ENCODE results near the gene FARP2.
"Not testable (repeated sequence)": the region's sequence is repeated elsewhere in the genome, so short reads cannot be mapped to it uniquely, and the experiment has no call there.

Gene FARP2

DNA sequence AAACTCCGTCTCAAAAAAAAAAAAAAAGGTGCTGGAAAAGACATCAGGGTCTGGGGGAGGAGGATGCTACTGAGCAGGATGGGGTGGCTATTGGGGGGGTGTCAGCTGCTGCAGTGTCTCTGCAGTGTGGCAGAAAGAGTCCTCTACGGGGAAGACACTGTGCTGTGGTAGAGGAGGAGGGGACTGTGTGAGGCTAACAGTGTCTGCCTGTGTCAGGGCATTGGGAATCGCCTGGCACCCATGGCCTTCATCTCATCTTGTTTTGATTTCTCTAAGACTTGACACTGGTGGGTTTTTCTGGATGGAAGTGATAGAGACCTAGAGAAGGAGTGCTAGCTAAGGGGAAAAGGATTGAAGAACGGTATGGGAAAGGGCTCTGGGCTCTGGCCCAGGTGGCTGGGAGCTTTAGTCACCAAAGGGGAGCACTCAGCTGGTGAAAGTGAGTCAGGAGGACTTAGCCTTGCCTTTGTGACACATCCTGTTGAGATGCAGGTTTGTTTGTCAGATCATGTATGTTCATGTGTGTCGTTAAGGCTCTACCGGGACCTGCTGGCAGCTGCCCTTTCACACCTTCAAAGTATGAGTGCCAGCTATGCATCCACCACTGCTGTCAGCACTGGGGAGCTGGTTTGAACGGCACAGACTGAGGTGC is 58.0 kb downstream of the FARP2 start:
- DNase-seq: peak; percentile 1

DNA sequence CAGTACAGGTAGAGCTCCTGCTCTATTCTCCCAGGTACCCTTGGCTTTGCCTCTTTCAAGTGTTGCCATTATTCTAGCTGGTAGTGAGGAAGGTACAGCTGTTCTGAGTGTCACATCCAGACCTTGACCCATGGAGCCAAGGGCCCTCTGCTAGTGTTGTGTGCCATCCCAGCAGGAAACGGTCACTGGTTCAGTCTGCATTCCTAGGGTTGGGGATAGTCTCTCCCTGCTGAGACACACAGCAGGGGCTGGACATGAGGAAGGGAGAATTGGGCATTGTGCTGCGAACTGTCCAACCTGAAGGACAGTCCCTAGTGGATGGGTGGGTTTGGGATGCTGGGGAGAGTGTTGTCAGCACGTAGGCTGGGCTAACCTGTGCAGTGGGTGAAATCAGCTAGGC is 59.1 kb downstream of the FARP2 start:
- no peak for DNase-seq

- no peak for DNase-seq
Measured at GRCh38 chr2:241417626-241418025, 61.5 kb downstream of the FARP2 start.

DNA sequence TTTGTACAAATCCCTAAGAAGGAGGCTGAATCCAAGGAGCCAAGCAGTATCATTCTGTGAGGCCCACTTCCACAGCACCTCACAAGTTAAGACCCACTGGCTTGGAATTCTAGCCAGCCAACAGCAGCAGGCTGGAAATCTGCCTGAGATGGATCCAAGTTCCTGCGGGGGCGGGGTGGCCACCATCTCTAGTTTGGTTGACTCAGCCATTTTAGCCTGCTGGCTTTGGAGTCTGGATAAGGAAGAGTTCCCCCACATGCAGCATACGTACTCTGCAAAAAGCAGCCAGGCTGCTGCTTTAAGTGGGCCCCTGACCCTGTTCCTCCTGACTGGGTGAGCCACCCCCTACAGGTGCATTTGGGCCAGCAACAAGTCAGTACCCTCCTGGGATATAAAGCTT is 65.2 kb downstream of the FARP2 start:
- DNase-seq: no peak

- DNase-seq: not testable (repeated sequence)
Measured at GRCh38 chr2:241421942-241422341, 65.9 kb downstream of the FARP2 start.

GRCh38 chr2:241422350-241422749 is 66.3 kb downstream of the FARP2 start:
- no peak for DNase-seq

DNA sequence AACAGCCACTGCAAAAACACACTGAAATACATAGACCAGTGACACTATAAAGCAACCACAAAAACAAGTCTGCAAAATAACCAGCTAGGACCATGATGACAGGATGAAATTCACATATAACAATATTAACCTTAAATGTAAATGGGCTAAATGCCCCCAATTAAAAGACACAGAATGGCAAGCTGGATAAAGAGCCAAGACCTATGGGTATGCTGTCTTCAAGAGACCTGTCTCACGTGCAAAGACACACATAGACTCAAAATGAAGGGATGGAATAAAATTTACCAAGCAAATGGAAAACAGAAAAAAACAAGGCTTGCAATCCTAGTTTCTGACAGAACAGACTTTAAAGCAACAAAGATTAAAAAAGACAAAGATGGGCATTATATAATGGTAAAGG is 67.4 kb downstream of the FARP2 start:
- DNase-seq: not testable (repeated sequence)

DNA sequence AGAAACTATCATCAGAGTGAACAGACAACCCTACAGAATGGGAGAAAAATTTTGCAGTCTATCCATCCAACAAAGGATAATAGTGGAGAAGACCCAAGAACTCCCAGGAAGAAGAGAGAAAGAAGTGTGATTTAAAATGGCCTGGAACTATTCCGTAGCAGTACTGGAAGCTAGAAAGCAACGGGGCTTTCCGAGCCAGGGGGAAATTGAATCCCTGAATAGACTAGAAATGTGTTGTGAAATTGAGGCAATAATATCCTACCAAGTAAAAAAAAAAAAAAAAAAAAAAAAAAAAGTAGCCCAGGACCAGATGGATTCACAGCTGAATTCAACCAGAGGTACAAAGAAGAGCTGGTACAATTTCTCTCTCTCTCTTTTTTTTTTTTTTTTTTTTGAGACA is 69.3 kb downstream of the FARP2 start:
- DNase-seq: no peak

DNA sequence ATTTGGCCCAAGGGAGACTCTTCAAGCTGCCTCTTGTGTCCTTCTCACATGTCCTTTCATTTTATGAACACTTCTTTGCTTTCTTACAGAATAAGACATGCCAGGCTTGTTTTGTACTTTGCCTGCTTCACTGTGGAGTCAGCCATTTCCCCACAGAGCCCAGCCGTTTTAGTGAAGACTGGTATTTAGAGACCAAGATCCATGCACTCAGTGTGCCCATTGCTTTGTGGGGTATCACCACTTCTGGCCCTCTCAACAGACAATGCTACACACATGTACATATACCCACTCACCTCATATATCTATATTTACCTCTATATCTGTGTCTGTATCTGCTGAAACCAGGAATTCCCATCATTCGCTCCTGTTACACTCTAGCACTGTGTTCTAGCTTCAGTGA is 74.1 kb downstream of the FARP2 start:
- no peak for DNase-seq

GRCh38 chr2:241432824-241433448 is 76.9 kb downstream of the FARP2 start:
- DNase-seq: no peak

- DNase-seq: no peak
Measured at GRCh38 chr2:241437179-241437578, 81.1 kb downstream of the FARP2 start.

GRCh38 chr2:241441492-241441891 is 85.4 kb downstream of the FARP2 start:
- DNase-seq: no peak

DNA sequence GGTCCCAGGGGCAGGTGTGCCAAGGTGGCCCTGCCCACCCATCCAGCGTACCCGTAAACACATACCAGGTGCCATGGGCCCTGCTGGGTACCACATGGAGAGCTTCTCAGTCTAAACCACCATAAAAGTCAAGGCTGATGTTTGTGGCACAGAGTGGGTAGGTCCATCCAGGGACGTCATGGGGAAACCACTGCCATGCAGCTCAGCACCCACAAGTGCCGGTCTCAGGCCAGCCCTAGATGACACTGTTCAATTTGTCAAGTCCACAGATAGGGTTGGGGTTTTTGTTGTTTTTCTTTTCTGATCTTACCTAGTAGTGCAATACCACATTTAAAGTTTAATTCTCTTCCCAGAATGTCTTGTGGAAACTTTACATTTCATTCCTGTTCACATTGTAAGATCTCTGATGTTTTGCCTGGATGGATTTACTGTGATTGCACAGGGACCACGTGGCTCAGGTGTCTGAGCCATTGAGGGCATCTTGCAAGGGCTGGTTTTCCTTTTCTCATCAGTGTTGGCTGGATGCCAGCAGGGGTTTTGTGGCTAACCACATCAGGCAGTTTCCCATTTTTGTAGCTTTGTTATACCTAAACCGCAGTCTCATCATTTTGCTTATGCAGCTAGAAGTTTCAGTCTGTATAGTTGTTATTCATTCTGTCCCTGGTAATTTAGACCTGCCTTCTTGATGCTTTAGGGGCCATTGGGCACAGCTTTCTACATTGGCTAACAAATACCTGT is 87.6 kb downstream of the FARP2 start:
- peak; percentile 46 for DNase-seq

DNA sequence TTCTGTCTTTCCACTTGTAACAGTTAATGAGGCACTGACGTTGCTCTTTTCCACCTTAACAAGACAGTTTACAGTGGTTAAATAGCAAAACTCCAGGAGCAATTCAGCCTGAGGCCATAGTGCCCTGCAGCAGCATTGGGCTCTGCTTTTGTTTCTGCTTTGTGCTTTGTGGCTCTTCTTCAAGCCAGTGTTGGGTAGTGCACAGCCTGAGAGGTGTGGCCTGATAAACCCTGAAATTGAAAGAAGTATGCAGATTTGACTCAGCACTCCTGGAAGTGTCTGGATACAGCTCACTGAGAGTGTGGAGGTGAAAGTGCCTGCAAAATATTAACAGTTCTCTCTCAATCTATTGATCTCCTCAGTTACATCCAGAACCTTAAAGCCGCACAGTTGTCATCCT is 89.3 kb downstream of the FARP2 start:
- no peak for DNase-seq

DNA sequence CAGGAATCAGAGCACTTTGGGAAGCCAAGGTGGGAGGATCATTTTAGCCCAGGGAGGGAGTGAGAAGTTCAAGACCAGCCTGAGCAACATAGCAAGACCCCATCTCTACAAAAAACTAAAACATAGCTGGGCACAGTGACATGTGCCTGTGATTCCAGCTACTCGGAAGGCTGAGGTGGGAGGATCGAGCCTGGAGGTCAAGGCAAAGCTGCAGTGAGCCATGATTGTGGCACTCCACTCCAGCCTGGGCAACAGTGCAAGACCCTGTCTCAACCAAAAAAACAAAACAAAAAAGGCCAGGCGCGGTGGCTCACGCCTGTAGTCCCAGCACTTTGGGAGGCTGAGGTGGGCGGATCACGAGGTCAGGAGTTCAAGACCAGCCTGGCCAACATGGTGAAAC is 94.0 kb downstream of the FARP2 start:
- not testable (repeated sequence) for DNase-seq

GRCh38 chr2:241451840-241452506 is 95.9 kb downstream of the FARP2 start:
- no peak for DNase-seq

- DNase-seq: not testable (repeated sequence)
Measured at GRCh38 chr2:241453919-241454318, 97.8 kb downstream of the FARP2 start.

DNA sequence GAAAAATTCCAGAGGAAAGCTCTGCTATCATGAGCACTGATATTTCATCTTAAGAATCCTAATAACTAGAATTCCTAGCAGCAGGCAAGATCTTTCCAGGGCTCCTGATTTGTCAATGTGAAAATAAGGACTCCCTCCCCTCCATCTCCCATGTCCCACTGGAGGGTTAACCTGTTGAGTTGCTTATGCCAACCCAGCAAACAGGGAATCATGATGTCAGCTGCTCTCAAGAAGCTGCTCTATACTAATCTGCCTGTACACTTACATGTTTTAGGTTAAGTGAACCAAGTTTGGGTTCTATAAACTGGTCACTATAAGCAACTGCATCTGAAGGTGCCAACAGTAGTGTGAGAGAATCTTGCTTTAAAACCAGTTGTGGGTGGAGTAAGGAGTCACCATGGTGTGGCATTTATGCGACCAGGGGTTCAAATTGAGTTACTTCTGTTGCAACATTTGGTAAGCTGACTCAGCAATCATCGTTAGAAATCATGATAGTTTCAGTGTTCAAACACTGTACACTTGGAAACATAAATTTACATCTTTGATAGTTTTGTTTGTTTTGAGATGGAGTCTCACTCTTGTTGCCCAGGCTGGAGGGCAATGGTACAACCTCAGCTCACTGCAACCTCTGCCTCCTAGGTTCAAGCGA is 98.9 kb downstream of the FARP2 start:
- no peak for DNase-seq

GRCh38 chr2:241456546-241456945 is 100.5 kb downstream of the FARP2 start:
- DNase-seq: no peak

DNA sequence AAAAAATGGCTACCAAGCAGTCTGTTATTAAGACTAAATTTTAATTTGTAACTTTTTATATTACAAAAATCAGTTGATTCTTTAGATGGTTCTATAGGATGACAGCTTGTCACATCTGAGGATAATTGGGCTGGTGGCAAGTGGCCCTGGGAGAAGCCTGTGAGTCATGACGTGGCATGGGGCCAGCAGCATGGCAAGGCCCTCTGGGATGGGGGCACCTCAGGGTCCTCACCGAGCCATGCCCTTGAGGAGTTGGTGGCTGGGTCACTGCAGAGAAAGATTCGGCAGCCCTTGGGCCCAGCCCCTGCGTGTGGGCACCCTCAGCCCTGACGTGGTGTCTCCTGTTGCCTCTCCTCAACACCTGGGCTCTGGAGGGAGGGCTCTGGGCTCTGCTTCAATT is 102.6 kb downstream of the FARP2 start:
- DNase-seq: no peak

DNA sequence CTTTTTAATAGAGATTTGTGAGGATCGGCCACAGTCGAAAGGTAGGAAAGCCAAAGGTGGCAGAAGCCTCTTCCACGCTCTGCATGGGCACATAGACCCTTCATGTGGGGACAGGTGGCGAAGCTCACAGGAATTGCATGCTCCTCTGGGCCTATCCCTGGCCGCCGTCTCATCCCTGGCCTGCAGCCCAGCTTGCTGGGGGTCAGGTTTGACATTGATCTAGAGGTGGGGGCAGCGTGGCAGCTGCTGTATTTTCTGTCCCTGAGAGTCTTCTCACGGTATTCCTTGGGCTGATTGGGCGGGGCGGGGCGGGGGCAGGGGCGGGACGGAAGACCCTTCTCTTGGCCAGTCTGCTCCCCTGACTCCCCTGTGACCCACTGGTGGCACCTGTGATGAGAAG is 103.4 kb downstream of the FARP2 start:
- no peak for DNase-seq

GRCh38 chr2:241460631-241461030 is 104.5 kb downstream of the FARP2 start:
- DNase-seq: no peak

Measured in kidney glomerular epithelial cell (primary cell).